GM18868 (cell line): ENCODE results near the gene GRIK1.
"Not testable (repeated sequence)": the region's sequence is repeated elsewhere in the genome, so short reads cannot be mapped to it uniquely, and the experiment has no call there.

Experiments
- ATAC-seq: cut with Tn5 transposase; IDR thresholded peaks from one replicate; pipeline ENCODE4 v1.9.1; 2021; ENCODE audit warnings: mild to moderate bottlenecking, moderate library complexity; ENCODE audit not compliant: unreplicated experiment

Gene GRIK1

GRCh38 chr21:29624776-29625175 is 315.0 kb downstream of the GRIK1 start:
- no peak for ATAC-seq

GRCh38 chr21:29621525-29621924 is 318.3 kb downstream of the GRIK1 start:
- no peak for ATAC-seq

GRCh38 chr21:29616209-29616751 is 323.5 kb downstream of the GRIK1 start:
- no peak for ATAC-seq

- ATAC-seq: no peak
These were observed 325.9 kb downstream of the GRIK1 start for GRCh38 chr21:29613877-29614276.

- no peak for ATAC-seq
These were observed 326.8 kb downstream of the GRIK1 start for GRCh38 chr21:29613021-29613420.

- no peak for ATAC-seq
These were observed 328.9 kb downstream of the GRIK1 start for GRCh38 chr21:29610779-29611360.

GRCh38 chr21:29606613-29607012 is 333.2 kb downstream of the GRIK1 start:
- ATAC-seq: no peak

GRCh38 chr21:29605219-29605618 is 334.6 kb downstream of the GRIK1 start:
- not testable (repeated sequence) for ATAC-seq

- no peak for ATAC-seq
These were observed 335.7 kb downstream of the GRIK1 start for GRCh38 chr21:29604076-29604475.

GRCh38 chr21:29601047-29601446 is 338.7 kb downstream of the GRIK1 start:
- no peak for ATAC-seq

GRCh38 chr21:29586696-29587095 is 353.1 kb downstream of the GRIK1 start:
- no peak for ATAC-seq

GRCh38 chr21:29585462-29585861 is 354.3 kb downstream of the GRIK1 start:
- no peak for ATAC-seq

GRCh38 chr21:29583424-29583924 is 356.3 kb downstream of the GRIK1 start:
- no peak for ATAC-seq

- no peak for ATAC-seq
These were observed 356.9 kb downstream of the GRIK1 start for GRCh38 chr21:29582855-29583254.

GRCh38 chr21:29581393-29581792 is 358.4 kb downstream of the GRIK1 start:
- ATAC-seq: no peak

GRCh38 chr21:29580732-29581285 is 359.0 kb downstream of the GRIK1 start:
- no peak for ATAC-seq

GRCh38 chr21:29578306-29578705 is 361.5 kb downstream of the GRIK1 start:
- no peak for ATAC-seq

GRCh38 chr21:29571949-29572348 is 367.8 kb downstream of the GRIK1 start:
- ATAC-seq: no peak

- no peak for ATAC-seq
These were observed 371.6 kb downstream of the GRIK1 start for GRCh38 chr21:29568020-29568697.

- no peak for ATAC-seq
These were observed 381.7 kb downstream of the GRIK1 start for GRCh38 chr21:29557931-29558725.

- peak; percentile 60 for ATAC-seq
These were observed 382.6 kb downstream of the GRIK1 start for GRCh38 chr21:29557200-29557599.
